HAP-1 (cell line): ENCODE data around the gene CACNA1A.
"Not testable (repeated sequence)": the region's sequence is repeated elsewhere in the genome, so short reads cannot be mapped to it uniquely, and the experiment has no call there.

Source experiments
- DNase-seq, 2 experiments: peaks; one replicate each; pipeline ENCODE4 v3.0.0-alpha.2; 2016 to 2020; ENCODE audit warnings: low spot score in 2 of 2
- H3K27me3 ChIP-seq: fragments of 250-450 bp; sonication (Bioruptor Pico); 2 replicates; pipeline ENCODE4 v1.5.1; 2020; ENCODE audit warnings: low read depth, mild to moderate bottlenecking, moderate library complexity
- H3K36me3 ChIP-seq: fragments of 250-450 bp; sonication (Bioruptor Pico); replicated peaks from 2 replicates; pipeline ENCODE4 v1.5.1; 2020; ENCODE audit warnings: mild to moderate bottlenecking
- H3K4me1 ChIP-seq: fragments of 250-450 bp; sonication (Bioruptor Pico); 2 replicates; pipeline ENCODE4 v1.5.1; 2020; ENCODE audit warnings: mild to moderate bottlenecking
- H3K4me3 ChIP-seq: fragments of 250-450 bp; sonication (Bioruptor Pico); 2 replicates; pipeline ENCODE4 v1.5.1; 2020; ENCODE audit warnings: mild to moderate bottlenecking, moderate library complexity
- H3K9me3 ChIP-seq: fragments of 250-450 bp; sonication (Bioruptor Pico); 2 replicates; pipeline ENCODE4 v1.5.1; 2020; ENCODE audit warnings: mild to moderate bottlenecking, moderate library complexity
- in situ Hi-C: fragments of 300-500 bp; cut with MboI; formaldehyde crosslinking; loops from 3 replicates; pipeline ENCODE4 v1.14.3; 2020; ENCODE audit warnings: low sequenced_read_pairs, inconsistent platforms, mixed read lengths

The CACNA1A gene

GRCh38 chr19:13169769-13170168 is 336.5 kb downstream of the CACNA1A start:
- DNase-seq, result no peak
- Histone ChIP-seq H3K4me1 (peaks cover 28% of the 10 kb centered on the region), H3K9me3 (no peaks in the 10 kb centered on the region), H3K27me3 (no peaks in the 10 kb centered on the region), H3K4me3 (no peak overlapping the region), H3K36me3 (no peaks in the 10 kb centered on the region)
- in situ Hi-C loops, result loop anchor here (25.0 kb wide), 1 partner anchor 843 kb away; the partner anchor contains the start of gene RFX1

GRCh38 chr19:13166151-13166550 is 340.1 kb downstream of the CACNA1A start:
- not testable (repeated sequence) for H3K27me3 ChIP-seq, H3K36me3 ChIP-seq, DNase-seq, H3K4me3 ChIP-seq, H3K9me3 ChIP-seq
- in situ Hi-C loops, result loop anchor here (25.0 kb wide), 1 partner anchor 846 kb away; the partner anchor contains the start of gene RFX1
- peaks cover 50% of the 10 kb centered on the region for H3K4me1 ChIP-seq

- Histone ChIP-seq H3K4me3 (peak overlapping the region; percentile 27; the same call in 1 of the 2 replicates), H3K9me3 (no peaks in the 10 kb centered on the region), H3K27me3 (no peaks in the 10 kb centered on the region), H3K4me1 (peaks cover 50% of the 10 kb centered on the region), H3K36me3 (no peaks in the 10 kb centered on the region)
- peak in 1 of 2 experiments; percentile 29 for DNase-seq
- in situ Hi-C loops, result loop anchor here (25.0 kb wide), 1 partner anchor 847 kb away; the partner anchor contains the start of gene RFX1
Observed at GRCh38 chr19:13165162-13165997, 340.9 kb downstream of the CACNA1A start.

GRCh38 chr19:13164343-13165161 is 341.7 kb downstream of the CACNA1A start:
- H3K27me3 ChIP-seq, result no peaks in the 10 kb centered on the region
- no peaks in the 10 kb centered on the region for H3K36me3 ChIP-seq
- DNase-seq, result peak; percentile 90 to 95
- H3K9me3 ChIP-seq, result no peaks in the 10 kb centered on the region
- peaks cover 50% of the 10 kb centered on the region for H3K4me1 ChIP-seq
- H3K4me3 ChIP-seq, result peak overlapping the region; percentile 27
- in situ Hi-C loops, result loop anchor here (25.0 kb wide), 1 partner anchor 848 kb away; the partner anchor contains the start of gene RFX1

- peaks cover 45% of the 10 kb centered on the region for H3K4me1 ChIP-seq
- peak; percentile 87 to 95 for DNase-seq
- no peaks in the 10 kb centered on the region for H3K36me3 ChIP-seq
- H3K4me3 ChIP-seq, result peak overlapping the region; percentile 27
- H3K9me3 ChIP-seq, result no peaks in the 10 kb centered on the region
- in situ Hi-C loops, result loop anchor here (25.0 kb wide), 1 partner anchor 849 kb away; the partner anchor contains the start of gene RFX1
- H3K27me3 ChIP-seq, result no peaks in the 10 kb centered on the region
Observed at GRCh38 chr19:13163609-13164342, 342.5 kb downstream of the CACNA1A start.

GRCh38 chr19:13162724-13163608 is 343.3 kb downstream of the CACNA1A start:
- Histone ChIP-seq H3K27me3 (no peaks in the 10 kb centered on the region), H3K9me3 (no peaks in the 10 kb centered on the region), H3K4me1 (peaks cover 39% of the 10 kb centered on the region), H3K4me3 (peak overlapping the region; percentile 28), H3K36me3 (no peaks in the 10 kb centered on the region)
- DNase-seq, result peak; percentile 94 to 98
- in situ Hi-C loops, result loop anchor here (25.0 kb wide), 1 partner anchor 849 kb away; the partner anchor contains the start of gene RFX1

- Histone ChIP-seq H3K36me3 (no peaks in the 10 kb centered on the region), H3K9me3 (no peaks in the 10 kb centered on the region), H3K27me3 (no peaks in the 10 kb centered on the region), H3K4me3 (no peak overlapping the region), H3K4me1 (peaks cover 34% of the 10 kb centered on the region)
- in situ Hi-C loops, result loop anchor here (25.0 kb wide), 1 partner anchor 852 kb away; the partner anchor contains the start of gene RFX1
- DNase-seq, result no peak
Observed at GRCh38 chr19:13160557-13160956, 345.7 kb downstream of the CACNA1A start.

GRCh38 chr19:13159713-13160112 is 346.6 kb downstream of the CACNA1A start:
- Histone ChIP-seq H3K9me3 (no peaks in the 10 kb centered on the region), H3K4me1 (peaks cover 31% of the 10 kb centered on the region), H3K4me3 (no peak overlapping the region), H3K27me3 (no peaks in the 10 kb centered on the region), H3K36me3 (no peaks in the 10 kb centered on the region; the same call in 1 of the 2 replicates)
- in situ Hi-C loops, result loop anchor here (25.0 kb wide), 1 partner anchor 853 kb away; the partner anchor contains the start of gene RFX1
- DNase-seq, result no peak
